Activated CD4-positive, alpha-beta T cell treated with anti-CD3 and anti-CD28 coated beads, Interleukin-2, amount 10 ng/mL, durations not matched to agents 7 days and 5 days (primary cell): ENCODE data around the gene ZER1. TPM values are rescaled to one million over a fixed set of nuclear protein-coding genes. Genes with fewer than 3 reads are reported as not detected.

ENCODE experiments used
- CTCF ChIA-PET: fragments of 350-600 bp; sonication (Branson Sonifier 250); formaldehyde crosslinking; loops from one replicate; lab custom pipeline; 2021; ENCODE audit warnings: antibody characterized with exemption; lab: Charles Lee
- POLR2A ChIA-PET: fragments of 350-600 bp; sonication (Branson Sonifier 250); formaldehyde crosslinking; loops from one replicate; lab custom pipeline; 2021; ENCODE audit warnings: antibody characterized with exemption; lab: Charles Lee
- DNase-seq: peaks from one replicate; pipeline ENCODE4 v3.0.0-alpha.2; 2020
- H3K27ac Mint-ChIP-seq: one replicate; pipeline ENCODE4 v1.8.0; 2021; ENCODE audit warnings: mild to moderate bottlenecking, moderate library complexity, mixed read lengths
- H3K27me3 Mint-ChIP-seq: one replicate; pipeline ENCODE4 v1.8.0; 2021; ENCODE audit warnings: mixed read lengths
- H3K36me3 Mint-ChIP-seq: one replicate; pipeline ENCODE4 v1.8.0; 2021; ENCODE audit warnings: low read depth, mixed read lengths
- H3K4me1 Mint-ChIP-seq: one replicate; pipeline ENCODE4 v1.8.0; 2021; ENCODE audit warnings: mixed read lengths
- H3K4me3 Mint-ChIP-seq: one replicate; pipeline ENCODE4 v1.8.0; 2021; ENCODE audit warnings: mild to moderate bottlenecking, moderate library complexity, mixed read lengths
- H3K9me3 Mint-ChIP-seq: one replicate; pipeline ENCODE4 v1.8.0; 2021; ENCODE audit warnings: mixed read lengths
- total RNA-seq, 2 experiments: library from RNA; stranded (reverse); gene quantifications; one replicate each; pipeline ENCODE4 v1.2.3, GENCODE V29; 2021

Gene ZER1
- total RNA-seq, 2 experiments from 2014 or later = 21.3 TPM

DNA sequence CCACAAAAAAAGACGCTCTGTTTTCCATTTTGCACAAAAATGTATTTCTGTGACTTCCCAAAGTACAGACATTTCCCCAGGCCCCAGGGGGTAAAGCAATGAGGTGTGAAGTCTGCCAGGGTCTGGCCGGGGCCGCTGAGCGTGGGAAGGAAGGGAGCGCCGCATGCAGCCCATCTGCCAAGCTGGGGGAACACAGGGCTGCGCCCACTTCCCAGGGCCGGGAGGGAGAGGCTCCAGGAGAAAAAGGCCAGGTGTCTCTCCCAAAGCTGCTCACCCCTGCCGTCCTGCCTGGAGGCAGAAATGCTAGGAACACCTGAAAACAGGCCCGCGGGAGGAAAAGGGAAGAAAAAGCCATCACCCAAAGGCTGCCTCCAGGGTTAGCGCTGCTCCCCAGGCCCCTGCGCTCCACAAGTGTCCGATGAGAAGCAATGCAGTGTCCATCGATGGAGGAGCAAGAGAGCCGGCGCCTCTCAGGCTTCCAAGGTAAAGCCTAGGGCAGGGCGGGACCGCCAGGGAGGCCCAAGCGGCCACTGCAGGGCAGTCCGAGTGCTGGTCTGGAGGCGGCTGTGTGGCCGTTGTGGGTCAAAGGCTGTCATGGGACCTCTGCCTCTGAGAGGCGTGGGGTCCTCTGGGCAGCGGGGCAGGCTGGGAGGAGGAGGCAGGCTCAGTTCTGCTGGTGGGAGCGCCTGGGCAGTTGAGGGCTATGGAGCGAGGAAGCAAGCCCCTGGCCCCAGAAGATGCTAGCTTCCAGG, 41.8 kb downstream of the ZER1 start:
- H3K27ac Mint-ChIP-seq = no peak overlapping the region
- no peak for DNase-seq
- H3K36me3 Mint-ChIP-seq = peaks cover 2% of the 10 kb centered on the region
- no peak overlapping the region for H3K4me3 Mint-ChIP-seq
- ChIA-PET CTCF (interaction anchor here (1.1 kb wide), 1 partner anchor 70 kb away, joined by 4 read pairs; no protein-coding TSS in a partner anchor), POLR2A (no interaction called here)
- no peaks in the 10 kb centered on the region for H3K9me3 Mint-ChIP-seq
- H3K4me1 Mint-ChIP-seq = peaks cover 35% of the 10 kb centered on the region
- no peaks in the 10 kb centered on the region for H3K27me3 Mint-ChIP-seq

DNA sequence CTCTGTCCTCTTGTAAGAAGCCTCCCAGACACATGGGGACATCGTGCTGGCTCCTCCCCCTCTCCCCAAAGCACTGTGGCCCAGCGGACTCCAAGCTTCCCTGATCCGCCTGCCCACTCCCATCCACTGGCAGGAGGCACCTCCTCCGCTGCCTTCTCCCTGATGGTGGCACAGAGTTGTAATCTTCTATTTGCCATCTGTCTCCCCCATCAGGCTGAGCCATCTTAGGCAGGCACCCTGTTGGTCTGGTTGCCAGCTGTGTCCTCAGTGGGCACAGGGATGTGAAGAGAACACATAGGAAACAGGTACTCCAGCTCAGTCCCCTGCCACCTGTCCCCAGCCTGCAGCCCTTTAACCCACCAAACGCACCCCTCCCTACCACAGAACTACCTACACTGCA, 42.4 kb downstream of the ZER1 start:
- Mint-ChIP-seq H3K36me3 (peaks cover 2% of the 10 kb centered on the region), H3K9me3 (no peaks in the 10 kb centered on the region), H3K27ac (no peak overlapping the region), H3K4me1 (peaks cover 40% of the 10 kb centered on the region), H3K4me3 (no peak overlapping the region), H3K27me3 (no peaks in the 10 kb centered on the region)
- POLR2A ChIA-PET = no interaction called here
- CTCF ChIA-PET = interaction anchor here (1.1 kb wide), 1 partner anchor 69 kb away, joined by 4 read pairs; no protein-coding TSS in a partner anchor
- no peak for DNase-seq

DNA sequence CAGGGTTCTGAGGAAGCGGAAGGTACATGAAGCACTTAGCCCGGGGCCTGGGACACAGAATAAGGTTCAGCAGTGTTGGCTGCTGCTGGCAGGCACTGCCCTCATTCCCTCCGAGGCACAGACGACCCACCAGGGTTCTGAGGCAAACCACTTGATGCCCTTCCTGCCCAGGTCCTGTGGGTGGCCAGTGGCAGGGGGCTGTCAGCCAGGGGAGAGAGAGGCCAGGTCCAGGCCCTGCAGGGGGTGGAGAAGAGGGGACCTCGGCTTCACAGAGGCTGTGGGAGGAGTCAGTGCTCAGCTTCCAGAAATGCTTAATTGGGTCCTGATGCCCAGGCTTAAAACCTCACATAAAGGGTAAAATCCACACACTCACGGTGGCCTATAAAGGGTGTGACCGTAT, 43.4 kb downstream of the ZER1 start:
- POLR2A ChIA-PET = no interaction called here
- Mint-ChIP-seq H3K27ac (no peak overlapping the region), H3K36me3 (peaks cover 2% of the 10 kb centered on the region), H3K4me1 (peaks cover 41% of the 10 kb centered on the region), H3K27me3 (no peaks in the 10 kb centered on the region), H3K9me3 (no peaks in the 10 kb centered on the region), H3K4me3 (no peak overlapping the region)
- no peak for DNase-seq
- CTCF ChIA-PET = interaction anchor here (1.5 kb wide), 1 partner anchor 17 kb away, joined by 3 read pairs; no protein-coding TSS in a partner anchor

DNA sequence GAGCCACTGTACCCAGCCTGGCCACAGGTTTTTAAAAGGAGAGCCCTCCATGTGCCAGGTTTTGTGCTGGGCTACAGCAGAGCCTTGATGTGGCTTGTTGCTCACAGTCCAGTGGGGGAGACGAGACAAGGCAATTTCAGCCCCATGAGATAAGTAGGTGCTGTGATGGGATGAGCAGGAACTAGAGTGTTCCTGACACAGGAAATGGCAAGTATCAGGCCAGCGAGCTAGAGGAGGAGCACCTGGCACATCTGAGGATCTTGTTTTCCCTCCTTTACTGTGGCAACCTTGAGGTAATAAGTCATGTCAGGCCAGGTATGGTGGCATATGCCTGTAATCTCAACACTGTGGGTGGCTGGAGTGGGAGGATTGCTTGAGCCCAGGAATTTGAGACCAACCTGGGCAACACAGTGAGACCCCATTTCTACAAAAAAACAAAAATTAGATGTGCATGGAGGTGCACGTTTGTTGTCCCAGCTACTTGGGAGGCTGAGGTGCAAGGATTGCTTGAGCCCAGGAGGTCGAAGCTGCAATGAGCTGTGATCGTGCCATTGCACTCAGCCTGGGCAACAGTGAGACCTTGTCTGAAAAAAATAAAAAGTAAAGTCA, 44.0 kb downstream of the ZER1 start:
- H3K27ac Mint-ChIP-seq = peak overlapping the region; percentile 62
- H3K4me3 Mint-ChIP-seq = no peak overlapping the region
- peaks cover 2% of the 10 kb centered on the region for H3K36me3 Mint-ChIP-seq
- H3K4me1 Mint-ChIP-seq = peaks cover 45% of the 10 kb centered on the region
- POLR2A ChIA-PET = no interaction called here
- H3K9me3 Mint-ChIP-seq = no peaks in the 10 kb centered on the region
- no peak for DNase-seq
- no peaks in the 10 kb centered on the region for H3K27me3 Mint-ChIP-seq
- CTCF ChIA-PET = interaction anchor here (1.5 kb wide), 1 partner anchor 18 kb away, joined by 3 read pairs; no protein-coding TSS in a partner anchor

DNA sequence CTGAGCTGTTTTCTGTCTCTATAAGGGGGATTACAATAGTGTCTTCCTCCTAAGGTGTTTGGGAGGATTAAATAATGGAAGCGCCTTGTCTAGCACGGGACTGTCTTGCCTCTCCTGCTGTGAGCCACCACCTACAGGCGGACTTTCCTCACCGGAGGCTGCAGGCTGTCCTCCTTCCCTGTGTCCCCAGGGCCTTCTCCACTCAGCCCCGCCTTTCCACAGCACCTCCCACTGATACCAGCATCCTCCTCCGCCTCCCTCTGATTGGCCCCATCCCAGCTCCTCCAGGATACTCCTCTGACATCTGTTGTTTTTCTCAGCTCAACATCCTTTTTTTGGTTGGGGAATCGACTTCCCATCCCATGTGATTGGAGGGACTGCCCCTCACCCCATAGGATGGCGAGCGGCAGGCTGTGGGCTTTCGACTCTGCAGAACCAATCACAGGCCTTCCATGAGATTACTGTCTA, 46.9 kb downstream of the ZER1 start:
- H3K27me3 Mint-ChIP-seq = no peaks in the 10 kb centered on the region
- H3K4me1 Mint-ChIP-seq = peaks cover 55% of the 10 kb centered on the region
- H3K36me3 Mint-ChIP-seq = peaks cover 14% of the 10 kb centered on the region
- no peaks in the 10 kb centered on the region for H3K9me3 Mint-ChIP-seq
- DNase-seq = peak; percentile 57
- peak overlapping the region; percentile 94 for H3K4me3 Mint-ChIP-seq
- H3K27ac Mint-ChIP-seq = peak overlapping the region; percentile 89
- ChIA-PET POLR2A (interaction anchor here (0.9 kb wide), 1 partner anchor 172 kb away, joined by 3 read pairs; no protein-coding TSS in a partner anchor), CTCF (interaction anchor here (0.6 to 1.8 kb wide), 7 partner anchors 8 to 413 kb away, joined by 3 to 11 read pairs (median 4); partner anchors contain the start of gene PKN3)

DNA sequence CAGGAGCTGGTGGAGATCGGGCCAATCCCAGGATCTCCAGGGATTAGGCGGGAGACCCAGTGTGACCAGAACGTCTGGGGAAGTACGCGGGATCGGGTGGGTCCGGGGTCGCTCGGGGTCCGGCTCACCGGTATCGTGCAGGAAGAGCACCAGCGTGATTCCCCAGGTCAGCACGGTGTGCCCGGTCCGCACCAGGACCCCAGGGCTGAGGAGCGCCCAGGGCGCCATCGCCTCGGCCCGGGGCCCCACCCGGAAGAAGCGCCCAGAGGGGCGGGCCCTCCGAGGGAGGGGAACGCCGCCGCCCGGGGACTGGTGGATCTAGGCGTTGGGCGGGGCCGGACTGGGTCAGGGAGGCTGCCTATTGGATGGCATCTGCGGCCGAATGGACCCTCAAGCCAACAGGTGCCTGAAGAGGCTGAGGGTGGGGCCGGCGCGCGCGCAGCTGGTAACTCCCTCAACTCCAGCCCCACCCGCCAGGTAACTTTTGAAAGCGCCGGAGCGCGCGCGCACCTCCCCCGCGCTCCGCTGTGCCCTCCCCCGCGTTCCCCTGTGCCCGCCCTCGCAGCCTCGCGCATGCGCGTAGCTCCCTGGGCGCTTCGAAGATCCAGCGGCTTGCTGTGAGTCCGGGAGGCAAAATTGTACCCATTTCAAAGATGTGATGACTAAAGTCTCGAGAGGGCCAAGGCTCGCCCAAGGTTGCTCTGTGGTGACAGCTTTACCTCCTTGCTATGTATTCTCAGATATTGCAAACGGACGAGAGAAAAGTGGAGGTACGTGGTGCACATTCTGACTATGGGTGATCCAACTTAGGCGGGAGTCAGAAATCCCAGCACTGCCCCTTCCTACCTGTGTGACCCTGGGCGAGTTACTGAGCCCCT, 47.6 kb downstream of the ZER1 start, which contains the start of gene ZDHHC12:
Gene ZDHHC12 (minus strand): TSS at position 262 of the 878 bp plus-strand sequence. CDS start 34 bp downstream, at position 228.
- Mint-ChIP-seq H3K9me3 (no peaks in the 10 kb centered on the region), H3K27me3 (no peaks in the 10 kb centered on the region), H3K27ac (peak within 1 kb of the TSS; percentile 94), H3K4me1 (peaks cover 53% of the 10 kb centered on the region), H3K4me3 (peak within 1 kb of the TSS; percentile 94), H3K36me3 (peaks cover 15% of the 10 kb centered on the region)
- peak; percentile 100 for DNase-seq
- CTCF ChIA-PET = interaction anchor here (0.6 to 1.8 kb wide), 7 partner anchors 9 to 412 kb away, joined by 3 to 11 read pairs (median 4); partner anchors contain the start of gene PKN3
- POLR2A ChIA-PET = interaction anchor here (0.6 to 0.9 kb wide), 2 partner anchors 171 to 677 kb away, joined by 3 to 4 read pairs; no protein-coding TSS in a partner anchor

DNA sequence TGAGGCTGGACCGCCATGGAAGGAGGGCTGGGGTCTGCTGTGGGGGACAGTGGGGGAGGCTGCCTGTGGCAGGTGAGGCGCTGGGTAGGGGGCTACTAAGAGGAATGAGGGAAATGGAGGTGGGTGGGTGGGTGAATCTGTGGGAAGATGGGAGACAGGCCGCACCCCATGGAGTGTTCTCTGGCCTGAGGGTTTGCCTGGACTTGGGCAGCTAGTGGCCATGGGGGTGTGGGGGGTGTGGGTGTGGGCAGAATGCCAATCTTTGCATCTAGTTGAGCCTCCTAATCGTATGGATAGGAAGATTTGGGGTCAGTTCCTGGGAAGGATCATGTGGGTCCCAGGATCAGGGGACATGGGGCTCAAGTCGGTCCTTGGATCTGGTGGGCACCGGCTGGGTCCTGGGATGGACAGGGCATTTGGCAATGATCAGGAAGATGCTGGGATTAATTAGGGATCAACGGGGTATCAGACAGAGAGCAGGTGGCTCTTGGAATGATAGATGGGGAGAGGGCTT, 48.3 kb downstream of the ZER1 start:
- Mint-ChIP-seq H3K27ac (peak overlapping the region; percentile 94), H3K36me3 (peaks cover 15% of the 10 kb centered on the region), H3K4me1 (peaks cover 52% of the 10 kb centered on the region), H3K9me3 (no peaks in the 10 kb centered on the region), H3K27me3 (no peaks in the 10 kb centered on the region), H3K4me3 (peak overlapping the region; percentile 94)
- ChIA-PET POLR2A (no interaction called here), CTCF (interaction anchor here (1.3 to 1.8 kb wide), 2 partner anchors 9 to 22 kb away, joined by 5 to 11 read pairs; partner anchors contain the start of gene PKN3)
- DNase-seq = no peak

DNA sequence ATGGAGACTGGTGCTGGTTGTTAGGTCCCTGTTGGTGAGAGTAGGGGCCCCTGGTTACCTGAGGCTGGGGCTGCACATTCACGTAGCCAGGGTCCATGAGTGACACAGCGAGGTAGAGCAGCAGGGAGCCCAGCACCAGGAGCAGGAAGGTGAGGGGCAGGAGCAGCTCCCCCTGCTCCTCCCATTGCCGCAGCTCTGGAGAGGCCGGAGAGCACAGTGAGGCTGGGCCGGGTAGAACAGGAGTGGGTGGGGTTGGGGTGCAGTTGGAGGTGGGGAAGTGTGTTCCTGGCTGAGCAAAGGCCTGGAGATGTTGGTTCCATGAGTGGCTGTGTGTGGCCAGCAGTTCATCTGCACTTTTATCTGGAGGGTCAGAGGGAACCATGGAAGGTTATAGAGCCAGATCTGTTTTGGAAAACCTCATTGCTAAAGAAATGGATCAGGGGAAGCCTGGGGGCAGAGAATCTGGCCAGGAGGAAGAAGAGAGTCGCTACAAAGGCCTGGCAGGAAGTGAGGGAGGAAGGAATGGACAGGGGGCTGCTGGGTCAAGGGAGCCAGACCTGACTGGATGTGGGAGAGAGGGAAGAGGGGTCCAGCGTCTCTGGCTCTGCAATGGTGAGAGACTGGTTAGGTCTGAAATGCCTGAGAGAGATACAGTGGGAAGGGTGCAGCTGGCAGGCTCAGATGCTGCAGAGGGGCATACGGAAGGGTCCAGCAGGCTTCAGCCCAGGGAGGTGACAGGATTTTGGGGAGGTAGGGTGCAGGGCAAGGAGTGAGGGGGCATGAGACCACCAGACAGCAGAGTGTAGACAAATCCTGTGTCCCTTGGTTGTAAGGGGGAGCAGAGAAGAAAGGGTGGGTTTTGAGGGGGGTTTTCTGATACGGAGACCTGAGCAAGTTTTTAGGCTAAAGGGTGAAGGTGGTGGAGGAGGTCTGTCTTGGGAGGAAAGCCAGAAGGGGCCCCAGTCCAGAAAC, 49.1 kb downstream of the ZER1 start:
- Mint-ChIP-seq H3K36me3 (peaks cover 15% of the 10 kb centered on the region), H3K27ac (peak overlapping the region; percentile 94), H3K4me1 (peaks cover 45% of the 10 kb centered on the region), H3K9me3 (no peaks in the 10 kb centered on the region), H3K27me3 (no peaks in the 10 kb centered on the region), H3K4me3 (peak overlapping the region; percentile 94)
- no peak for DNase-seq
- ChIA-PET CTCF (no interaction called here), POLR2A (no interaction called here)

DNA sequence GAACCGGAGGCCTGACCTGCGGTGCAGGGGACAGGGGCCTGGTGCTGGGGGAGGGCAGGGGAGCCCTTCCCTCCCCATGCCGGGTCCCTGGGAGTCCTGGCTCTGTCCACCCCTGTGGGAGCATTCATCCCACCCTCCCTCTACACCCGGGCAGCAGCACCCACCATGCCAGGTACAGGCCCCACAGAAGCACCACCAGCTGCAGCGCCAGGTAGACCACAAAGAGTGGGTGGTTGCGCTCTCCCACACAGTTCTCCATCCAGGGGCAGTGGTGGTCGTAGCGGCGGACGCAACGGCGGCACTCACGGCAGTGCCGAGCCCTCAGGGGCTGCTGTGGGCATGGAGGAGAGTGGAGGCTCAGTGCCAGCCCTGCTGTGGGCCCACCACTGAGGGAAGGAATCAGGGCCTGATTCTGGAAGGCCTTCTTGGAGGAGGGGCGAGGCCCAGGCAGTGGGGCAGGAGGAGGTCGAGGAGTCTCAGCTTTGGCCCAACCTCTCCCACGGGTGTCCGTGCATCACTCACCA, 50.2 kb downstream of the ZER1 start:
- Mint-ChIP-seq H3K27me3 (no peaks in the 10 kb centered on the region), H3K4me1 (peaks cover 37% of the 10 kb centered on the region), H3K9me3 (no peaks in the 10 kb centered on the region), H3K4me3 (peak overlapping the region; percentile 94), H3K36me3 (peaks cover 15% of the 10 kb centered on the region), H3K27ac (peak overlapping the region; percentile 60)
- ChIA-PET POLR2A (no interaction called here), CTCF (no interaction called here)
- no peak for DNase-seq

DNA sequence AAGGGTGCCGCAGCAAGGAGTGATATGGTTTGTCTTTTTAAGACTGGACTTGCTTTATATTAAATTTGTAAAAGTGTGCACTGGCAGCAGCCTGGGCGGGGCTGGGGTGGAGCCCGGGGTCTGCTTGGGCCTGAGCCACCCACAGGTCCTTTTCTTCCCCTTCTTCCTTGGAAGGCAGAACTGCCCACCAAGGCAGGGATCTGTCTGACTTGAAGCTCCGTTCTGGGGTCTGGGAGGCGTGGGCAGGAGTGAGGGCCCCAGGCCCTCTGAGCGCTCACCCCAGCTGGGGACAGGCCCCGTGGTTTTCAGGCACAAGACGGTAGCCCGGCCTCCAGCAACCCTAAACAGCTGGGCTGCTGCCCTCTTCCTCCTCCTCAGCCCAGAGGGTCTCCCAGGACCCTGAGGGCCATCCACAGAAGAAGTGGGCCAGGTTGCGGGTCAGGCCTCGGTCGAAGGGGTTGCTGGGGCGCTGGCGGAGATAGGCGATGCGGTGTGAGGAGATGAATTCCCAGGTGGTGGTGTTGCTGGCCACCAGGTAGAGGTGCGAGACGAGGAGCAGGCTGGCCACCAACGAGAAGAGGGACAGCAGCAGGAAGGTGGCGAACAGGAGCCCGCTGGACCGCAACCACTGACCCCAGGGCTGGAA, 50.8 kb downstream of the ZER1 start:
- no peak for DNase-seq
- no peaks in the 10 kb centered on the region for H3K9me3 Mint-ChIP-seq
- H3K27ac Mint-ChIP-seq = no peak overlapping the region
- peaks cover 33% of the 10 kb centered on the region for H3K4me1 Mint-ChIP-seq
- H3K36me3 Mint-ChIP-seq = peaks cover 15% of the 10 kb centered on the region
- POLR2A ChIA-PET = no interaction called here
- no peaks in the 10 kb centered on the region for H3K27me3 Mint-ChIP-seq
- CTCF ChIA-PET = no interaction called here
- peak overlapping the region; percentile 32 for H3K4me3 Mint-ChIP-seq
